Left ventricle myocardium inferior (tissue), 1 donor: Measurements from ENCODE around the gene GPX8. TPM values are rescaled to one million over a fixed set of nuclear protein-coding genes. Genes with fewer than 3 reads are reported as not detected.

Source experiments
- DNase-seq: peaks from one replicate; pipeline ENCODE4 v3.0.0-alpha.2; 2020
- H3K27ac ChIP-seq: fragments of 200-600 bp; replicated peaks from 2 replicates; pipeline ENCODE4 v1.8.0; 2021
- H3K27me3 ChIP-seq: fragments of 200-600 bp; 2 replicates; pipeline ENCODE4 v1.8.0; 2021; ENCODE audit warnings: low read depth
- H3K36me3 ChIP-seq: fragments of 200-600 bp; 2 replicates; pipeline ENCODE4 v1.8.0; 2021
- H3K4me1 ChIP-seq: fragments of 200-600 bp; 2 replicates; pipeline ENCODE4 v1.8.0; 2021
- H3K4me3 ChIP-seq: fragments of 200-600 bp; 2 replicates; pipeline ENCODE4 v1.8.0; 2021; ENCODE audit warnings: mild to moderate bottlenecking, moderate library complexity
- H3K9me3 ChIP-seq: fragments of 200-600 bp; replicated peaks from 2 replicates; pipeline ENCODE4 v1.8.0; 2021
- CTCF ChIP-seq: fragments of 200-600 bp; IDR thresholded peaks from 2 replicates; pipeline ENCODE4 v1.8.0; 2021; ENCODE audit warnings: antibody characterized with exemption, mild to moderate bottlenecking, borderline replicate concordance
- intact Hi-C: fragments of 100-400 bp; cut with micrococcal nuclease; formaldehyde crosslinking; loops from one replicate; pipeline ENCODE4 v1.11.0; 2022
- total RNA-seq: library from RNA; stranded (reverse); fragmentation: NEBNext Ultra II Directional; extraction: Animal tissue kit (Norgen Biotek cat#: 25700); gene quantifications from one replicate; pipeline ENCODE4 v1.2.1, GENCODE V29; 2021
- donor health status: DM: no; HTN: yes; CAD: no; lungs with severe emphysema.

Gene GPX8
- total RNA-seq, 1 donor from 2014 or later = 9.8 TPM

GRCh38 chr5:55160493-55161209, 680 bp downstream of the GPX8 start:
- no peak for TF ChIP-seq CTCF
- Histone ChIP-seq H3K4me3 (peak overlapping the region; percentile 61), H3K9me3 (no peaks in the 10 kb centered on the region), H3K36me3 (no peaks in the 10 kb centered on the region), H3K4me1 (peaks cover 6% of the 10 kb centered on the region), H3K27me3 (peaks cover 18% of the 10 kb centered on the region), H3K27ac (peak overlapping the region; percentile 71)
- intact Hi-C loops = no loop called here
- peak; percentile 21 for DNase-seq

GRCh38 chr5:55162666-55163065, 2.7 kb downstream of the GPX8 start:
- no peak for DNase-seq
- Histone ChIP-seq H3K36me3 (no peaks in the 10 kb centered on the region), H3K27me3 (peaks cover 18% of the 10 kb centered on the region), H3K27ac (no peak overlapping the region), H3K4me1 (peaks cover 6% of the 10 kb centered on the region), H3K4me3 (no peak overlapping the region), H3K9me3 (no peaks in the 10 kb centered on the region)
- TF ChIP-seq CTCF = no peak
- intact Hi-C loops = no loop called here

DNA sequence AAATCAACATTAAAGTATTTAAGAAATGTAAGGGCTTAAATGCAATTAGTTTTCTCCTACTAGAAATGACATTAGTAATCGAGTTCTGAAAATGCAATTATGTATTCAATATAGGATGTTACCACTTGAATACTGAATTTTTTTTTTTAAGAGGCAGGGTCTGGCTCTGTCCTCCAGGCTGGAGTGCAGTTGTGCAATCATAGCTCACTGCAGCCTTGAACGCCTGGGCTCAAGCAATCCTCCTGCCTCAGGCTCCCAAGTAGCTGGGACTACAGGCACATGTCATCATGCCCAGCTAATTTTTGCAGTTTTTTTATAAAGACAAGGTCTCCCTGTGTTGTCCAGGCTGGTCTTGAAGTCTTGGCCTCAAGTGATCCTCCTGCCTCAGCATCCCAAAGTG, 11.5 kb downstream of the GPX8 start:
- Histone ChIP-seq H3K9me3 (no peaks in the 10 kb centered on the region), H3K4me1 (peaks cover 26% of the 10 kb centered on the region), H3K27me3 (peaks cover 69% of the 10 kb centered on the region), H3K36me3 (no peaks in the 10 kb centered on the region), H3K4me3 (no peak overlapping the region), H3K27ac (no peak overlapping the region)
- TF ChIP-seq CTCF = no peak
- intact Hi-C loops = no loop called here
- no peak for DNase-seq

DNA sequence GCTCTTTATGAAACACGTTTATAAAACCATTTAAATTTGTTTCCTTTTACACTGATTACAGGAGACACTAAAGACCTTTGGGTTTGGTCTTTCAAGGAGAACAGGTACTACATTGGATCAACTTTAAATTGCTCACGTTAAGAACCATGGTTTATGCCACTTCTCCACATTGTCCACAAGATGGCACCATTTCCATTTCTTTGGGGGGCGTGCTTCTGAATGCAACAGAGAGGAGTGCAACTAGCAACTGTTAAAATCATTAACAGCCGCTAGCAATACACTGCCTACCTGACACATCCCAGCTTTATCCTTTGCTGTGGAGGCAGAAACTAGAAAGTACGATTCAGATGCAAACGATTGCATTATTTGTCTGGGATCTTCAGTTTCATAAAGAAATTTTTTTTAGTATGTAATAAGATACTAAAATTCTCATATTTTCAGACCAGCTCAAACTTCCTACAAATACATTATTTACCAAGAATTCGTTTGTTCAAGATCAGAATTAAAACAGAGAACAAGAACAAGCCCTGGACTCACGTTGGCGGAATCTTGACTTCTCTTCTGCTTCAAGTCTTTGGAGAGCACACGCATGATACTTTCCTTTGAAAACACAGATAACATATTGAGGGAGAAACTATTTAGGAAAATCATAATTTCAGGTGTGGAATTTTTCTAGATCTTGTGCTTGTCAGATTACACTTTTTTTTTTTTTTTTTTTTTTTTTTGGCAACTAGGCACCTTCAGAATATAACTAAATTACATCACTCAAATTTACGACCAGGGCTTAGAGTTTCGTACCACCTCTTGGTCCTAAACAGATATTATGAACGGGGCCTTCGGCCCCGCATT, 12.3 kb downstream of the GPX8 start:
- intact Hi-C loops = no loop called here
- Histone ChIP-seq H3K27ac (no peak overlapping the region), H3K27me3 (peaks cover 77% of the 10 kb centered on the region), H3K9me3 (no peaks in the 10 kb centered on the region), H3K4me3 (peak overlapping the region; percentile 66), H3K36me3 (no peaks in the 10 kb centered on the region), H3K4me1 (peaks cover 29% of the 10 kb centered on the region)
- DNase-seq = no peak
- TF ChIP-seq CTCF = peak; percentile 88

DNA sequence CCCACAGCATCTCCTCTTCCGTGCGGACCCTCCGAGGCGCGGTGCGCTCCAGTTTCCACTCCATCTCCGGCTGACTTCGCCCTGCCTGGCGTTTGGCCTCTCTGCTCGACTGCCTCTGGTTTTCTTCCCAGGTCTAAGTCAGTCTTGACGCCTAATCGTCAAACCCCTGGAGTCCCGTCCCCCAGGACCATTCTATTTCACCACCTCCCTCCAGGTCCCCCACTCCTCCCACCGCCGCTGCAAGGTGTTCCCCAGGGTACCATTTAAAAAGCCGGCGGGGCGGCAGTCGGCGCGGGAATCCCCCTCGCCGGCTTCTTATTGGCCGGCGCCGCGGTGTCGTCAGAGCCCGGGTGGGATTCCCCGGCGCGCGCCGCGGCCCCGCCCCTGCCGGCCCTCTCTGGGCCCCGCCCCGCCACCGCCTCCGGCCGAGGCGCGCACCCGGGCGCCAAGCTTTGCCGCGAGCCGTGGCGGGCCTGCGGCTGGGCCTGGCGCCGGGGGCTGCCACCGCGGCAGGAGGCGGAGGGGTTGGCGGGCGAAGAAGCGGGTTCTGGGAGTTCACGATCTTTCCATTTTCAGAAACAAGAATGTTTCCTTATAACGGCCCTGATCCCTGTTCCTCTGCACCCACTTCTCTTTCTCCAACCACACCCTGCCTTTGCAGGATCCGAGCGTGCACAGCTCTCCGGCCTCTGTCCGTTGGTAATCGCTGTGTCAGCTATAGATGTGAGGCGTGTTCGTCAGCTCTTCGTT, 13.1 kb downstream of the GPX8 start, which contains the start of gene CDC20B:
TSS of gene CDC20B (minus strand) at position 241 of the 750 bp plus-strand sequence. CDS start at position 64, 177 bp downstream.
- no peak within 1 kb of the TSS for H3K27ac ChIP-seq
- TF ChIP-seq CTCF = no peak
- no peaks in the 10 kb centered on the region for H3K36me3 ChIP-seq
- peak within 1 kb of the TSS; percentile 66 for H3K4me3 ChIP-seq
- peaks cover 85% of the 10 kb centered on the region for H3K27me3 ChIP-seq
- peaks cover 29% of the 10 kb centered on the region for H3K4me1 ChIP-seq
- peak; percentile 75 for DNase-seq
- intact Hi-C loops = no loop called here
- no peaks in the 10 kb centered on the region for H3K9me3 ChIP-seq
